HL-60/S4 treated with phorbol 12-myristate 13-acetate at 8.2 ng/mL for 4 days and 3 days (cell line): Measurements from ENCODE around the gene MEIOSIN.

Experiments used
- in situ Hi-C: fragments of 300-500 bp; cut with MboI; formaldehyde crosslinking; loops from 2 replicates; pipeline ENCODE4 v1.15.0; 2022; ENCODE audit warnings: low sequenced_read_pairs

Gene MEIOSIN

GRCh38 chr19:45779231-45780145, 46.2 kb downstream of the MEIOSIN start:
- in situ Hi-C loops = no loop called here

DNA sequence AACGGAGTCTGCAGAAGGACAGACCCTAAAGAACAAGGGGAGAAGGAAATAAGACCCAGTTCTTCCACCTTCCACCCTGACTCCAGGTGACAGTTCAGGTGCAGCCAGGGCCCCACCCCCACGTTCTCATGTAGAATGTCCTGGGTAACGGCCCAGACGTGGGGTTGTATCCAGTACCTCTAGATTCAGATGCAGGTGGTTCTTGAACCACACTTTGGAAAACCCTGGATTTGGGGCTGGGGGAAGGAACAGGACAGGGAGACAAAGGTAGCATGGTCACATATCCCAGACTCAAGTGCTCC, 46.9 kb downstream of the MEIOSIN start:
- in situ Hi-C loops = no loop called here

DNA sequence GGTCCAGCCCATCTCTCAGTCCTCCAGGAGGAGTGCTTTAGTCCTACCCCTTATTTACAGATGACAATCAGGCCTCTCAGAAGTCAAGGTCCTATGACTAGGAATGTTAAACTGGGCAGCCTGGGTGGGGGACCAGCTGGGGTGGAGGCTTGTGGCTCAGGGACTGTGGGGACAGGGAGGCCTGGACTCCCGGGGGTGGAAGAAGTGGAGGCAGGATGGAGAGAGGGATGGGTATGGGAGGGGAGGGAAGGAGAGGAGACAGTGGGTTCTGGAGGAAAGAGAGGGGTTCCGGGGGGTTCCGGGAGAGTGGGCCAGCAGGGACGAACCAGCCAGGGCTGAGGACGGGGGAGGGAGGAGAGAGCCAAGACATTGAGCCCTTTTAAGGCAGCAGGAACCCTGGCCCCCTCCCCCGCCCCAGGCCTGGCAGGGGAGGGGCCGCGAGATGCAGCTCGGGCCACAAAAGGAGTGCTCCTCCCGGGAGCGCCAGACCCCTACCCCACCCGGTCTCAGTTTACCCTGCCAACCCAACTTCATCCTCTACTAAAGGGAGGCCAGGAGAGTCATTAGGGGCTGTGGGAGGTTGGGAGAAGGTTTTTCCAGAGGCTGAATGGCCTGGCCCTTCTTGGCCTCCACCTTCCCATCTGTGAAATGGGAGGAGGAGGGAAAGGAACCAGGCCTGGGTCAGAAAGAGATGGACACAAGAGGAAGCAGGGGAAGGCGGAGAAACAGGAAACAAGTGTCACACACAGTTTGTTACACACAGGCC, 47.4 kb downstream of the MEIOSIN start:
- in situ Hi-C loops = no loop called here

GRCh38 chr19:45781214-45782161, 48.2 kb downstream of the MEIOSIN start:
- in situ Hi-C loops = no loop called here

DNA sequence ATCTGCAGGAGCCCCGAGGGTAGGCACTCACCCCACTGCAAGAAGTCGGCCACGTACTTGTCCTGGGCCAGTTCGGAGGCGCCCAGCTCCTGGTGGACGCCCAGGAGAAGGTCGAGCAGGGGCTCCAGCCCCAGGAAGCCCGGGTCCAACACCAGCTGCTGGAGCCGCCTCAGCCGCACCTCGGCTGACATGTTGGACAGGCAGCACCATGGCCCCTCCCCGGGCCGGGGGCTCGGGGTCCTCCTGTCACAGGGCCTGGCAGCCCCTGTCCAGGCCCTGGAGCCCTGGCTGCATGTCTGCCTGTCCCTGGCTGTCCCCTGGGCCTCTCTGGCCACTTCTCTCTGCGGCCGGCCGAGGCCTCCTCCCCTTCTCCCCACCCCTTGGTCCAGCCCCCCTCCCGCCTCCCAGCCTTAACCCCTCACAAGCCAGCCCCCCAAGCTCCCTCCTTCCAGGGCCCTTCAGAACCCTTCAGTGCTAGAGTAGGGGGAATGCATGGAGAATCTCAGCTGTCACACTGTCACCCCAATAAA, 49.0 kb downstream of the MEIOSIN start, which contains the start of gene DMPK:
Gene DMPK, minus strand, starts transcription at position 329 of the 530 bp plus-strand sequence. Its CDS starts 138 bp downstream, at position 191.
- in situ Hi-C loops = no loop called here

DNA sequence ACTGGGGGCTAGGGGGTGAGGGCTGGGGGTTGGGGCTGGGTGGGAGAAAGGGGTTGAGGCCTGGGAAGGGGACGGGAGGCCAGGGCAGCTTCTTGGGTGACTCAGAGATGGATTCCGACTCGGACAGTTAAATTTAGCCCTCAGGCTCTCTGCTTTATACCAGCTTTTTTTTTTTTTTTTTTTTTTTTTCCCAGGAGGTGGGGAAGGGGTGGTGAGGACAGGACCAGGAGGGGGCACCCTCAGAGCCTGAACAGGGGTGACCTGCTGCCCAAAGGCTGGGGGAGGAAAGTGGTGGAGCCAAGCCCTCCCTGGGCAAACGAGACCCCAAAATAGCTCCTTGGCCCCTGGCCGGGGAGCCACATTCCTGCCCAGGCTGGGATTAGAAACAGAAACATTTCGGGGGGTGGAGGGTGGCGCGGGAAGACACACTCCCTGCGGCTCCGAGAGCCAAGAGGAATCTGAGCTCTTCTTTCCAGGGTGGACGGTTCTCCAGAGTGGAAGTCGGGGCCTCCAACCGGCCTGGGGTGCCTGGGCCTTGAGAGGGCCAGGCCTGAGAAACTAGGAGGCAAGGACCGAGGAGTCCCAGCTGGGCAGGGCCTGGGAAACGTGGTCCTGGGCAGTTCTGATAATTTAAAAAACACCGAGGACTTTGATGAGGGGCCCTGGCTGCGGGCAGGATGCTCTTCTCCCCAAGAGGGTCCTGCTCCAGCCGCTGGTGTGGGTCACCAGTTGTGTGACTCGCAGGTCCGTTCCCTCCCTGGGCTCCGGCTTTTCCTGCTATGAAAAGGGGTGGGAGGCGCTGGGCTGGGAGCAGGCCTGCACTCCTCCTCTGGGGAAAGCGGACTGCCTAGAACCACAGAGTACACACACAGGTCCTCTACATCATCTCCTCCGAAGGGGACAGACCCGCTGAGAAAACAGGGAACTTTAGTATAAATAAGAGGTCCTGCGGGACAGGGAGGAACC, 49.9 kb downstream of the MEIOSIN start:
- in situ Hi-C loops = no loop called here

DNA sequence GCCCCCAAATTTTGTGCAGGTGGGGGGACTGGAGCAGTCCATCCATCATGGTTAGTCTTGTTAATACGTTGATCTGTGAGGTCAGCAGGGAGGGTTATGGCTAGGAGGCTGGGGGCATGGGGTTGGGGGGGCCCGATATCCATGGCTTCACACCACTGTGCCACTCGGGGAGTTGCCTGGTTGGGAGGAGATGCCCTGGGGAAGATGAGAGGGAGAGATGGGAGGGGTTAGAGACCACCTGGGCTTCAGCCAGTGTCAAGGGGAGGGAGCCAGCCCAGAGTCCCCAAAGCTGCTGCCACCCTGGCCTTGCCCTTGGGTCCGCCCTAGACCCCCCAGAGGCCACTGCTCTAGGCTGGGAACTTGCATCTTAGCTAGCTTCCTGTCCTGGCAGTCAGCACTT, 50.9 kb downstream of the MEIOSIN start:
- in situ Hi-C loops = no loop called here

- in situ Hi-C loops = no loop called here
These were observed 51.9 kb downstream of the MEIOSIN start for GRCh38 chr19:45785097-45785496.

GRCh38 chr19:45785781-45786532, 52.7 kb downstream of the MEIOSIN start:
- in situ Hi-C loops = no loop called here

DNA sequence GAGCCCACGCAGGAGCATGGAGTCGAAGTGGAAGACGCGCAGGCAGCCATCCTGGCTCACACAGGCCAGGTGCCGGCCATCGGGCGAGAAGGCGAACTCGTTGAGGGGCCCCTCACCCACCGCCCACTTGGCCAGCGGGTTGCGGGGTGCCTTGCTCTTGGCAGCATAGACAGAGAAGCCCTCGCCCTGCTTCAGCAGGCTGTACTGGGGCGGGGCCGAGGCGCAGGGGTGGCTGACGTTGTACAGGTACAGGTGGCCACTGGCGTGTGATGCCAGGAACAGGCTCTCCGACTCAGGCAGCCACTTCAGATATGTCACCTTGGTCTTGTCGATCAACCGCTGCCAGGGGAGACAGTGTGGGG, 53.3 kb downstream of the MEIOSIN start:
- in situ Hi-C loops = no loop called here

DNA sequence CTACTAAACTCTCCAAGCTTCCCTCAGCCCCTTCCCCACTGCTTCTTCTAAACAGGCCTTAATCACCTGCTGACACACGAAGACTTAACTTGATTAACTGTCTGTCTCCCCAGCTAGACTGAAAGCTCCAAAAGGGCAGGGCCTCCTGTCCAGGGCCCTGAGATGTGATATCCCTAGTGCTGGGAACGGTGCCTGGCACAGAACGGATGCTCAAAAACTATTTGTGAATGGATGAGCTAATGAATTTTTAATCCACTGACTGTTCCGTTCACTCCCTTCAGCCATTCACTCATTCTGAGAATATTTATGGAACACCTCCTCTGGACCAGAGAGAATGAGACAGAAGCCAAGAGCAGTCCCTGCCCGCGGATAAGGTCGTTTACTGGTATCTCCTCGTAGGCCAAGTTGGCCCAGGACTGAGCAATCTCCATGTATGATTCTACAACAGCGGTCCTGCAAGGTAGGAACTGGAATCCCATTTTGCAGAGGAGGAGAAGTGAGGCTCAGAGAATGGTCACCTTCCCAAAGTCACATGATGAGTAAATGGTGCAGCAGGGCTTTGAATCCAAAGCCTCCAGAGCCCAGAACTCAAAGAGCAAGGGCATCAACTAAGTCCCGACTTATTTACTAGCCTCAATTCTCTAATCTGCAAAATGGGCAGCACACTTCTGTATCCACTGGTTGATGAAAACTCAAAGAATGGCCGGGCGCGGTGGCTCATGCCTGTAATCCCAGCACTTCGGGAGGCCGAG, 56.0 kb downstream of the MEIOSIN start:
- in situ Hi-C loops = no loop called here

DNA sequence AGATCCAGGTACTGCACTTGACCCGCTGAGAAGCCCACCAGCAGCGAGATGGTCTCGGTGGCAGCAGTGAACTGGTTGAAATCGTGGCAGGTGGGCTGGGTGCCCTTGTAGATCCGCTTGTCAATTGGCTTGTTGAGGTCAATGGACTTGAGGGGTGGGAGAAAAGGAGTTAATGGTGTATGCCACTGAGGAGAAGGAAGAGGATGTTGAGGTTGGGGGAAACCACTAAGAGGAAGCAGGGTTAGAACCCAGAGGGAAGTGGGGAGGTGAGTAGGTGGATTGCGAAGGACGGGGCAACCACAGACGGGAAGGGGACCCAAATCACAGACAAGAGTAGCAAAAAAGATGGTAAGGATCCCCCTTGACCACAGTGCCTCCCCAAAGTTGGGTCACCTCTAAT, 57.7 kb downstream of the MEIOSIN start:
- in situ Hi-C loops = no loop called here

- in situ Hi-C loops = no loop called here
These were observed 58.7 kb downstream of the MEIOSIN start for GRCh38 chr19:45791744-45792469.

- in situ Hi-C loops = no loop called here
These were observed 59.4 kb downstream of the MEIOSIN start, which contains the start of gene DMWD for GRCh38 chr19:45792470-45793177. DMWD (minus strand) TSS chr19:45792845; CDS start chr19:45792756, 89 bp downstream.

GRCh38 chr19:45793178-45793564, 59.9 kb downstream of the MEIOSIN start:
- in situ Hi-C loops = no loop called here

- in situ Hi-C loops = no loop called here
These were observed 60.6 kb downstream of the MEIOSIN start for GRCh38 chr19:45793876-45794275.

- in situ Hi-C loops = no loop called here
These were observed 61.4 kb downstream of the MEIOSIN start for GRCh38 chr19:45794627-45795026.
